Lower lobe of right lung (tissue), 2 donors: ENCODE results near the gene FASTKD1. TPM values are rescaled to one million over a fixed set of nuclear protein-coding genes. Genes with fewer than 3 reads are reported as not detected.
"Not testable (repeated sequence)": the region's sequence is repeated elsewhere in the genome, so short reads cannot be mapped to it uniquely, and the experiment has no call there.

Source experiments
- ATAC-seq, 2 donors: fragments of 200-7000 bp; cut with Tn5 transposase; one replicate each; pipeline ENCODE4 v1.9.1; 2020 to 2022; ENCODE audit warnings: mild to moderate bottlenecking in 2 of 2, moderate library complexity in 2 of 2
- DNase-seq: peaks from one replicate; pipeline ENCODE4 v3.0.0-alpha.2; 2020
- H3K27ac ChIP-seq: fragments of 200-600 bp; one replicate; pipeline ENCODE4 v1.8.0; 2022
- H3K27me3 ChIP-seq: fragments of 200-600 bp; one replicate; pipeline ENCODE4 v1.8.0; 2022; ENCODE audit warnings: low read depth
- H3K36me3 ChIP-seq: fragments of 200-600 bp; one replicate; pipeline ENCODE4 v1.8.0; 2022; ENCODE audit warnings: mild to moderate bottlenecking
- H3K4me1 ChIP-seq: fragments of 200-600 bp; one replicate; pipeline ENCODE4 v1.8.0; 2022
- H3K4me3 ChIP-seq: fragments of 200-600 bp; one replicate; pipeline ENCODE4 v1.8.0; 2022; ENCODE audit warnings: mild to moderate bottlenecking
- H3K9me3 ChIP-seq: fragments of 200-600 bp; one replicate; pipeline ENCODE4 v1.8.0; 2022
- CTCF ChIP-seq: fragments of 200-600 bp; IDR thresholded peaks from one replicate; pipeline ENCODE4 v1.8.0; 2022; ENCODE audit warnings: antibody characterized with exemption, mild to moderate bottlenecking
- intact Hi-C: fragments of 100-400 bp; cut with DNase I; formaldehyde crosslinking; loops from one replicate; pipeline ENCODE4 v1.11.0; 2022
- total RNA-seq: library from RNA; stranded (reverse); fragmentation: NEBNext Ultra II Directional; extraction: Animal tissue kit (Norgen Biotek cat#: 25700); gene quantifications from one replicate; pipeline ENCODE4 v1.2.1, GENCODE V29; 2021
- donor health status: DM: no; HTN: yes; CAD: no; lungs with severe emphysema.

Gene FASTKD1
- total RNA-seq, 1 donor from 2014 or later, result 38.3 TPM

- no peaks in the 10 kb centered on the region for H3K36me3 ChIP-seq
- H3K4me3 ChIP-seq, result peak within 1 kb of the TSS; percentile 89
- peak; percentile 95 for DNase-seq
- H3K9me3 ChIP-seq, result peaks cover 4% of the 10 kb centered on the region
- no peak for TF ChIP-seq CTCF
- peak within 1 kb of the TSS; percentile 98 for H3K27ac ChIP-seq
- no peaks in the 10 kb centered on the region for H3K27me3 ChIP-seq
- intact Hi-C loops, result no loop called here
- peak; percentile 98 for ATAC-seq
- peaks cover 29% of the 10 kb centered on the region for H3K4me1 ChIP-seq
Measured at GRCh38 chr2:169584005-169584877, 10.6 kb upstream of the FASTKD1 start, which contains the start of gene PPIG. Gene PPIG (plus strand): TSS chr2:169584351. CDS start chr2:169604042, 19,691 bp downstream.

- Histone ChIP-seq H3K4me1 (peaks cover 29% of the 10 kb centered on the region), H3K9me3 (peaks cover 4% of the 10 kb centered on the region), H3K27me3 (no peaks in the 10 kb centered on the region), H3K27ac (peak overlapping the region; percentile 98), H3K4me3 (no peak overlapping the region), H3K36me3 (no peaks in the 10 kb centered on the region)
- intact Hi-C loops, result no loop called here
- no peak for DNase-seq
- no peak for ATAC-seq
- TF ChIP-seq CTCF, result no peak
Measured at GRCh38 chr2:169583518-169583917, 9.9 kb upstream of the FASTKD1 start.

- intact Hi-C loops, DNase-seq, H3K27me3 ChIP-seq, H3K36me3 ChIP-seq, H3K27ac ChIP-seq, H3K9me3 ChIP-seq, H3K4me3 ChIP-seq, ATAC-seq: not testable (repeated sequence)
- peaks cover 29% of the 10 kb centered on the region for H3K4me1 ChIP-seq
Measured at GRCh38 chr2:169582552-169583266, 9.0 kb upstream of the FASTKD1 start.

GRCh38 chr2:169579044-169579443 lies 5.4 kb upstream of the FASTKD1 start:
- TF ChIP-seq CTCF, result no peak

GRCh38 chr2:169575264-169575663 lies 1.6 kb upstream of the FASTKD1 start:
- H3K27me3 ChIP-seq, intact Hi-C loops, H3K4me3 ChIP-seq, ATAC-seq, H3K9me3 ChIP-seq, H3K36me3 ChIP-seq, H3K27ac ChIP-seq, DNase-seq: not testable (repeated sequence)
- peaks cover 15% of the 10 kb centered on the region for H3K4me1 ChIP-seq

More at GRCh38 chr2:169579044-169579443, 5.4 kb upstream of the FASTKD1 start:
- Histone ChIP-seq H3K36me3 (no peaks in the 10 kb centered on the region), H3K9me3 (peaks cover 4% of the 10 kb centered on the region), H3K4me3 (no peak overlapping the region), H3K27ac (no peak overlapping the region), H3K4me1 (peaks cover 4% of the 10 kb centered on the region), H3K27me3 (no peaks in the 10 kb centered on the region)
- no peak for ATAC-seq
- intact Hi-C loops, result no loop called here
- no peak for DNase-seq

- H3K9me3 ChIP-seq, DNase-seq, H3K4me3 ChIP-seq, H3K36me3 ChIP-seq, H3K27ac ChIP-seq, H3K27me3 ChIP-seq, intact Hi-C loops: not testable (repeated sequence)
- peaks cover 15% of the 10 kb centered on the region for H3K4me1 ChIP-seq
- peak in 1 of 2 donors; percentile 30 for ATAC-seq
Measured at GRCh38 chr2:169574539-169574938, 874 bp upstream of the FASTKD1 start.

GRCh38 chr2:169573974-169574299 lies 272 bp upstream of the FASTKD1 start:
- Histone ChIP-seq H3K27ac (no peak overlapping the region), H3K27me3 (no peaks in the 10 kb centered on the region), H3K4me1 (peaks cover 15% of the 10 kb centered on the region), H3K36me3 (peaks cover 7% of the 10 kb centered on the region), H3K9me3 (no peaks in the 10 kb centered on the region), H3K4me3 (peak overlapping the region; percentile 82)
- TF ChIP-seq CTCF, result no peak
- DNase-seq (no peak), ATAC-seq (no peak)
- intact Hi-C loops, result no loop called here
